Femur (tissue), 1 donor: ENCODE results near the gene TTC23.
"Not testable (repeated sequence)": the region's sequence is repeated elsewhere in the genome, so short reads cannot be mapped to it uniquely, and the experiment has no call there.

ENCODE experiments used
- DNase-seq: peaks from one replicate; pipeline ENCODE4 v3.0.0-alpha.2; 2017

TTC23 gene

DNA sequence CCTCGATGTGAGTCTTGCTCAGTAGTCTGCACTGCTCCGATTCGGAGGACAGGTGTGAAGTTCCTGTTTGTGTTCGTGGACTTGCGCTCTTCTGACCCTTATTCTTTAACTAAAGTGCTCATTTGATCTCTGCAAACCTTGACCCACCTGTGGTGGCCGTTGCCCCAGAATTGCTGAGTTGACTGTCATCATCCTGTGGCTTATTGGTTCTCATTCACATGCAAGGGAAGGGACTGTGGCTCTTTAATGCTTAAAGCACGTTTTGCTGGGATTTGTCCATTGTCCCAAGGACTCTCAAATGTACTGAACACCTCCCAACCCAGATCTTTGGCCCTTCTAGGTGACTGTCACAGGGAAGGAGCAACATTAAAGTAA is 131.1 kb downstream of the TTC23 start:
- no peak for DNase-seq

- DNase-seq: no peak
These were observed 131.7 kb downstream of the TTC23 start for GRCh38 chr15:99117563-99118257.

- no peak for DNase-seq
These were observed 132.3 kb downstream of the TTC23 start for GRCh38 chr15:99117111-99117510.

GRCh38 chr15:99115300-99116215 is 133.8 kb downstream of the TTC23 start:
- DNase-seq: no peak

DNA sequence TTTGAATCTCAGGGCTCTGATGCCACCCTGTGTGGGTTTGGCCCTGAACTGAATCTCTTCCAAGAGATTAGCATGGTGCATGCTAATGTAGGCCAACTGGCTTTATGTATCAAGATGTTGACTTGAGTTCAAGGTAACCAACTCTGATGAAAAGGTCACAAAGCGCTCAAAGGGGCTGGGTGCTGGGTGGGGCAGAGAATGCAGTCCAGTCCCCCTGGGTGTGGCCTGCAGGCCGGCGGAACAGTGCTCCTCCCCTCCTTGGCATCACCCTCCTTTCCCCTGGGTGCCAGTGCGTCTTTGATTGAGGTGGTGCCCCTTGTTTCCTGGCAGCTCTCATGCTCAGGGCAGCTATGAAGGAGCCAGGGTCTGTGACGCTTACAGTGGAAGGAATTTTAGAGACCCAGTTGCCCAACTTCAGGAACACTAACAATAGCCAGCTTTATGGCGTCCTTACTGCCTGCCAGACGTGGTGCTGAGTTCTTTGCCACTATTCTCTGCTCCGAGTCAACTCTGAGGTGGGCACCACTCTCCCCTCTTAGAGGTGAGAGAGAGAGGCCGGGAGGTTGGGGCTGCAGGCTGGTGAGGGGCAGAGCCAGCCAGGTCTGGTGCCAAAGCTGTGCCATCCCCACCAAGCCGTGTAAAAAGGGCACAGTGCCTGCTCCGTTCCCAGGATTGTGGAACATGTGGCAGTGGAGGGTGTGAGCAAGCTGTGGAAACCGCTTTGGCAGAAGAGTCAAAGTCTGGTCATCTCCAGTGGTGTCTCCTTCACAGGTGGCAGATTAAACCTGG is 134.7 kb downstream of the TTC23 start:
- DNase-seq: no peak

GRCh38 chr15:99113547-99114271 is 135.7 kb downstream of the TTC23 start:
- DNase-seq: no peak

DNA sequence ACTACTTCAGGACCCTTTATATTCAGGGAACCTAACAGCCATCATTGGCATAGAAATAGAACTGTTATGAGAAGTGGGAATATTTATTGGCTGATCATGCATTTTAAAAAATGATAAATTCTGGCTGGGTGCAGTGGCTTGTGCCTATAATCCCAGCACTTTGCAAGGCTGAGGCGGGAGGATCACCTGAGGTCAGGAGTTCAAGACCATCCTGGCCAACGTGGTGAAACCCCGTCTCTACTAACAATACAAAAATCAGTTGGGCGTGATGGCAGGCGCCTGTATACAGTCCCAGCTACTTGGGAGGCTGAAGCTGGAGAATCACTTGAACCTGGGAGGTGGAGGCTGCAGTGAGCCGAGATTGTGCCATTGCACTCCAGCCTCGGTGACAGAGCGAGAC is 137.7 kb downstream of the TTC23 start:
- DNase-seq: not testable (repeated sequence)

- DNase-seq: no peak
These were observed 138.6 kb downstream of the TTC23 start for GRCh38 chr15:99110581-99111320.

GRCh38 chr15:99110093-99110492 is 139.3 kb downstream of the TTC23 start:
- no peak for DNase-seq

DNA sequence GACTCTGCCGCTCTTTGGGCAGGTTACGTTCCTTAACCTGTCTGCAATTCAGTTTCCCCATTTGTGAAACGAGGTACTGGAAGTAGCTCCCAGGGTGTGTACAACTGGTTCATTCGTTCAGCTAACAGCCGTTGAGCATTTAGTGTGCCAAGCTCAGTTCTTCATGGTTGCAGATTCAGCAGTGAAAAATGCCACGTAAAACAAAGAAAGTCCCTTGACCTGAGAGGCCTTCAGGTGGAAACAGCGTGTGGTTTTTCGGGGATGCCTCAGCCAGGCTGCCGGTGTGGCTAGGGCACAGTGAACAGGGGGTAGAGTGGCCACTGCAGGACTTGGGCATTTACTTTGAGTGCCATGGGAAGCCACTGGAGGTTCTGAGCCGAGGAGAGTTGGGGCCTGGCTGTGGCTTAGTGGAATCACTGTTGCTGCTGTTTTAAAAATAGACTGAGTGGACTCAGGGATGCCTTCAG is 139.8 kb downstream of the TTC23 start:
- no peak for DNase-seq

DNA sequence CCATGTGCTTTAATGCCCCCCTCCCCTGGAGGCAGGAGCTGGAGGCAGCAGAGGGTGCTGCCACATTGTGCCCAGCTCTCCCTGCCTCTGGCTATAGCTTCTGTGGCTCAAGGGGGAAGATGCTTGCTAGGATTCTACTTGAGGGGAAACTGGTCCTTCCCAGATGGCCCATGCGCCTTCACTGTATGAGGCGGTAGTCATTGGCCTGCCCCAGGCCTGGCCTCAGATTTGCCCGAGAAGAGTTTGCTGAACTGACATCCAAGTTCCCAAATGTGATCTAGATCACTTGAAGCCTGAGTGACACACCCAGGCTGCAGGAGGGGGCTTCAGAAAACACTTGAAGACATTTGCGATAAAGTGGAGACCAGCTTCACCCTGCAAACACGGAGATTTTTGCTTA is 140.4 kb downstream of the TTC23 start:
- DNase-seq: no peak

GRCh38 chr15:99106417-99107220 is 142.8 kb downstream of the TTC23 start:
- no peak for DNase-seq

- peak; percentile 73 for DNase-seq
These were observed 143.7 kb downstream of the TTC23 start for GRCh38 chr15:99105514-99106341.

GRCh38 chr15:99104788-99105513 is 144.4 kb downstream of the TTC23 start, which contains the start of gene SYNM:
Gene SYNM (plus strand): TSS chr15:99105080. CDS start chr15:99105200, 120 bp downstream.
- DNase-seq: peak; percentile 84

DNA sequence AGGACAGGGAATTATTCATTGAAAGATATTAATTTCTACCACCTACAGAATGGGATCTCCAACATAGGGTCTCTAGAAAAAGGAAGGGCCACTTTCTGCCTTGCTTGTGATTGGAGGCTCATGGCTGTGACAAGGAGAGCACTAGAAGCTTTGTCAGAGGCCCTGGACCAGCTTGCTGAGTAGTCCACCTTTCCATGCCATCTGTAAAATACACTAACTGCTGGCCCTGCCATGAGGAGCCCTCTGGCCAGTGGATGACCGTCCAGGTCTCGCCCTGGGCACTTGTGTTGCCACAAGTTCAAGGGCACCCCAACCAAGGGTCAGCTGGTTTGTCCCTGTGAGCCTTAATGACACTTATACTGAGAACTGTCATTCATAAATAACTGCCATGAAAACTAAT is 146.1 kb downstream of the TTC23 start:
- DNase-seq: no peak

GRCh38 chr15:99102332-99103235 is 146.8 kb downstream of the TTC23 start:
- DNase-seq: no peak

DNA sequence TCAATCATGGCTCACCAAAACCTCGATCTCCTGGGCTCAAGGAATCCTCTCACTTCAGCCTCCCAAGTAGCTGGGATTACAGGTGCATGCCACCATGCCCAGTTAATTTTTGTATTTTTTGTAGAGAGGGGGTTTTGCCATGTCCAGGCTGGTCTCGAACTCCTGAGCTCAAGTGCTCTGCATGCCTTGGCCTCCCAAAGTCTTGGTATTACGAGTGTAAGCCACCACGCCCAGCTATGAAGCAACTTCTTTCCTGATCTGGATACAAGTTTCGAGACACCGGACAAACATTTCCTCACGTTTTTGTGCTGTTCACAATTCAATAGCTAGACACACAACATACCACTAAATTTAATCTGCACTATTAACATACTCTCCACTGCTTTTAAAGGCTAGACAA is 147.9 kb downstream of the TTC23 start:
- DNase-seq: no peak
